Measurements from ENCODE around the gene VWA1. TPM values are rescaled to one million over a fixed set of nuclear protein-coding genes. Genes with fewer than 3 reads are reported as not detected.
"Not testable (repeated sequence)": the region's sequence is repeated elsewhere in the genome, so short reads cannot be mapped to it uniquely, and the experiment has no call there.

Gene VWA1
- polyA plus RNA-seq, 2 of the 4 experiments (the other 2 are of a cell fraction): 4.0 to 5.3 TPM

DNA sequence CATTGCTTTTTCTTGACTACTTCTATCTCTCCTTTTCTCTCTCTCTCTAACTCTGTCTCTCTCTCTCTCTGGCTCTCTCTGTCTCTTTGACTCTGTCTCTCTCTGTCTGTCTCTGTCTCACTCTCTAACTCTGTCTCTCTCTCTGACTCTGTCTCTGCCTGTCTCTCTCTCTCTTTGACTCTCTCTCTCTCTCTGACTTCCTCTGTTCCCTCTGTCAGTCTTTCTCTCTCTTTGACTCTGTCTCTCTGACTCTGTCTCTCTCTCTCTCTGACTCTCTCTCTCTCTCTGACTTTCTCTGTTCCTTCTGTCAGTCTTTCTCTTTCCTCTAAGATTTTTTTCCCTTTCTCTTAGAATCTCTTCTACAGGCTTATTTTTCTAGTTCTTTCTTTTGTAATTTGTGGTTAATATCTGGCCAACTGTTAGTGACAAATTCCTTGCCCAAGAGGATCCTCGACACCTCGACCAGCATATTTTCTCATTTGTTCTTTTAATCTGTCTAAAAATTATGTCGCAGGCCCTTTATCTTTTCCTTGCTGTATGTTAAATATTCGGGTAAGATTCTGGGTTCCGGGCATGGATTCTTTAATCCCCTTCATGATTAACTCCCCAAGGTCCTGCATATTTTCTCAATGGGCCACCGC lies 13.7 kb downstream of the VWA1 start, which contains the start of gene ATAD3C:
ATAD3C (plus strand) TSS at position 591 of the 641 bp plus-strand sequence. CDS start 995 bp downstream, outside the sequence.
- ChIA-PET CTCF (no interaction called here), POLR2A (no interaction called here)
- WGBS (ENCODE audit: missing lambda C conversion rate): no CpG with 5 or more reads among the region's 6 CpGs
- ATAC-seq (no peak), DNase-seq (ENCODE audit: low read depth in 1 of 2, low spot score in 1 of 2) (no peak), FAIRE-seq (no peak)
- H3K27ac ChIP-seq: no peak within 1 kb of the TSS
- H3K4me2 ChIP-seq: no peak within 1 kb of the TSS
- no peaks in the 10 kb centered on the region for H3K4me1 ChIP-seq
- H3K9me3 ChIP-seq: no peaks in the 10 kb centered on the region
- H3K4me3 ChIP-seq: no peak within 1 kb of the TSS
- no peak for TF ChIP-seq PHF8 (IDR thresholded peaks at IDR 0.05; ENCODE audit: borderline replicate concordance, low read depth)

DNA sequence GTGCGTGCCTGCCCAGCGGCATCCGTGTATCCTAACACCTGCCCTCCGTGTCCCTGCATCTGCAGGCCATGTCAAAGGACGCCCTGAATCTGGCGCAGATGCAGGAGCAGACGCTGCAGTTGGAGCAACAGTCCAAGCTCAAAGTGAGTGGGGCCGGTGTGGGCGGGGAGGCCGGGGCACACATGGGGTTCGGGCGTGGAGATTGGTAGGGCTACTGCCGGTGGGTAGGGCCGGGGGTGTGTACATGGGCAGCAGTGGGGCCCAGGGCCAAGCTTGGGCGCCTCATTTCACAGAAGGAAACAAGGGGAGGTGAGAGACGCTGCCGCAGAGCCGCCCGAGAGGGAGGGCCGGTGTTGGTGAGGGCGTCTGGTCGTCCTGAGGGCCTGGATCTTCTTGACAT lies 15.1 kb downstream of the VWA1 start:
- CTCF ChIA-PET; H3K4me3 ChIP-seq; FAIRE-seq; H3K9me3 ChIP-seq; H3K27ac ChIP-seq; H3K4me1 ChIP-seq; H3K4me2 ChIP-seq; POLR2A ChIA-PET; ATAC-seq; DNase-seq (ENCODE audit: low read depth in 1 of 2, low spot score in 1 of 2): not testable (repeated sequence)
- no CpG with 5 or more reads among the region's 22 CpGs for WGBS (ENCODE audit: missing lambda C conversion rate)

DNA sequence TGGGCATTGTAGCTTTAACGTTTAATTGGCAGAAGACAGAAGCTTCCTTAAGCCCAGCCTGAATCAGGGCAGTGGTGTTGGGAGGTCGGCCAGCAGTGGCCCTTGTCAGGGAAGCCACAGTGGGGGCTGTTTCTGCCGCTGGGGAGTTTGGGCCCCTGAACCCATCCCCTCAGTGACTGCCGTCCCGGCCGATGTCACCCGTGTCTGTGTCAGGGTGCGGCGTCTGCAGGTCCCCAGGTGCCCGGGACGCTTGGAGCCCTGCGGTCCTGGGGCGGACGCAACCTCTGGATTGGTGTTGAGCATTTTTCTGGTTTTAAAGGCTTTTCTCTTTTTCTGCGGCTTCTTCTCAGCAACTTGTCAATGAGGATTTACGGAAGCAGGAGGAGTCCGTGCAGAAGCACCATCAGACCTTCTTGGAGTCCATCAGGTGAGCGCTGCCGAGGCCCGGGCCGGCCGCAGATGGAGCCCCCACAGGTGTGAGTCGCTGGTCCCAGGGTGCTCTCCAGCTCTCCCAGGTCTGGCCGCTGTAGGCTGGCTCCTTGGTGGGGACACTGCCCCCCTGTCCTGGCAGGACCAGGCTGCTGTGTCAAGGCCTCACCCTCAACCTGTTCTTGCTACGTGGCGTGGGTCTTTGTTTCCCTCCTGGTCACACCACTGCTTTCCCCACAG lies 16.3 kb downstream of the VWA1 start:
- no CpG with 5 or more reads among the region's 26 CpGs for WGBS (ENCODE audit: missing lambda C conversion rate)
- Histone ChIP-seq H3K4me1 (no peaks in the 10 kb centered on the region), H3K4me2 (no peak overlapping the region), H3K9me3 (no peaks in the 10 kb centered on the region), H3K4me3 (no peak overlapping the region), H3K27ac (no peak overlapping the region)
- FAIRE-seq: no peak
- ATAC-seq: no peak
- POLR2A ChIA-PET: no interaction called here
- CTCF ChIA-PET: no interaction called here
- DNase-seq (ENCODE audit: low read depth in 1 of 2, low spot score in 1 of 2): no peak
- no peak for TF ChIP-seq EHF (CRISPR knock-in tag; IDR thresholded peaks at IDR 0.05)
- no peak for TF ChIP-seq RFX5 (IDR thresholded peaks at IDR 0.05)
- TF ChIP-seq GATA3 (IDR thresholded peaks at IDR 0.05; ENCODE audit: borderline replicate concordance): no peak
- TF ChIP-seq TP53 (CRISPR knock-in tag; IDR thresholded peaks at IDR 0.05): no peak
- no peak for TF ChIP-seq JUN (IDR thresholded peaks at IDR 0.05)
- TF ChIP-seq ZFP36 (IDR thresholded peaks at IDR 0.05; ENCODE audit: borderline replicate concordance, partially characterized antibody): no peak

DNA sequence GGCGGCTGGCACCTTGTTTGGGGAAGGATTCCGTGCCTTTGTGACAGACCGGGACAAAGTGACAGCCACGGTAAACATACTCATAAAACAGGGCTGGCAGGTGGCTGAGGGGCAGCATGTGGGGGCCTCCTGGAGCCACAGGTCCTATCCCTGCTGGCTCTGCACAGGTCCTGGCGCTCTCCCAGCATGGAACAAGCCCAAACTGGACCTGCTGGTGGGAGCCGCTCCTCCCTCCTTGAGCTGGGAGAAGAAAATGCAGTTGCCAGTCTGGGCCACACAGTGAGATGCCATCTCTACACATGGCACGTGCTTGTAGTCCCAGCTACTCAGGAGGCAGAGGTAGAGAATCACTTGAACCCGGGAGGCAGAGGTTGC lies 16.9 kb downstream of the VWA1 start:
- POLR2A ChIA-PET; H3K4me2 ChIP-seq; CTCF ChIA-PET; H3K27ac ChIP-seq; ATAC-seq; H3K4me1 ChIP-seq; H3K4me3 ChIP-seq; FAIRE-seq; H3K9me3 ChIP-seq; DNase-seq (ENCODE audit: low read depth in 1 of 2, low spot score in 1 of 2): not testable (repeated sequence)
- WGBS (ENCODE audit: missing lambda C conversion rate): no CpG with 5 or more reads among the region's 8 CpGs

DNA sequence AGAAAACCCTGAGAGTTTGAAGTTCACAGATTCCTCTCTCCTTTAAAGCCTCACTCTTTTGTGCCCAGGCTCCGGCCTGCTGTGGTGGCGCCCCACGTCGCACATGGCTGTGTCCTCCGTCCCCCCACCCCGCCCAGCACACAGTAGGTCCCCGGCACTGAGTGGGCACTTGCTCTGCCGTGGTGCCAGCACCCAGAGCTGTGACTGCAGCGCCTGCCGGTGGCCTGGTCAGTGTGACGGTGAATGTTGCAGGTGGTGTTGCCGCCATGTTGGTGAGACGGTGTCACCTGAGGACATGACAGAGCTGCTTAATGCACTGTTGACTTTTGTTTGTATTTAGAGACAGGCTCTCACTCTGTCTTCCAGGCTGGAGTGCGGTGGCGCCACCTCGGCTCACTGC lies 17.4 kb downstream of the VWA1 start:
- Histone ChIP-seq H3K27ac (no peak overlapping the region), H3K4me2 (no peak overlapping the region), H3K4me1 (no peaks in the 10 kb centered on the region), H3K9me3 (no peaks in the 10 kb centered on the region), H3K4me3 (no peak overlapping the region)
- ChIA-PET CTCF (no interaction called here), POLR2A (no interaction called here)
- no peak for ATAC-seq
- WGBS (ENCODE audit: missing lambda C conversion rate): no CpG with 5 or more reads among the region's 16 CpGs
- FAIRE-seq: no peak
- no peak for DNase-seq (ENCODE audit: low read depth in 1 of 2, low spot score in 1 of 2)
- TF ChIP-seq HOXA7 (CRISPR knock-in tag; IDR thresholded peaks at IDR 0.05): no peak
- TF ChIP-seq POLR2AphosphoS2 (conservative IDR thresholded peaks at IDR 0.05; ENCODE audit: low read length): no peak
- no peak for TF ChIP-seq CBX2 (IDR thresholded peaks at IDR 0.05; ENCODE audit: borderline replicate concordance, low read depth)
- TF ChIP-seq, protein P1, sequence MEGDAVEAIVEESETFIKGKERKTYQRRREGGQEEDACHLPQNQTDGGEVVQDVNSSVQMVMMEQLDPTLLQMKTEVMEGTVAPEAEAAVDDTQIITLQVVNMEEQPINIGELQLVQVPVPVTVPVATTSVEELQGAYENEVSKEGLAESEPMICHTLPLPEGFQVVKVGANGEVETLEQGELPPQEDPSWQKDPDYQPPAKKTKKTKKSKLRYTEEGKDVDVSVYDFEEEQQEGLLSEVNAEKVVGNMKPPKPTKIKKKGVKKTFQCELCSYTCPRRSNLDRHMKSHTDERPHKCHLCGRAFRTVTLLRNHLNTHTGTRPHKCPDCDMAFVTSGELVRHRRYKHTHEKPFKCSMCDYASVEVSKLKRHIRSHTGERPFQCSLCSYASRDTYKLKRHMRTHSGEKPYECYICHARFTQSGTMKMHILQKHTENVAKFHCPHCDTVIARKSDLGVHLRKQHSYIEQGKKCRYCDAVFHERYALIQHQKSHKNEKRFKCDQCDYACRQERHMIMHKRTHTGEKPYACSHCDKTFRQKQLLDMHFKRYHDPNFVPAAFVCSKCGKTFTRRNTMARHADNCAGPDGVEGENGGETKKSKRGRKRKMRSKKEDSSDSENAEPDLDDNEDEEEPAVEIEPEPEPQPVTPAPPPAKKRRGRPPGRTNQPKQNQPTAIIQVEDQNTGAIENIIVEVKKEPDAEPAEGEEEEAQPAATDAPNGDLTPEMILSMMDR (IDR thresholded peaks at IDR 0.05): no peak
- no peak for TF ChIP-seq FOSB (CRISPR knock-in tag; IDR thresholded peaks at IDR 0.05)
- TF ChIP-seq SREBF2 (IDR thresholded peaks at IDR 0.05): no peak
- TF ChIP-seq, protein P2, sequence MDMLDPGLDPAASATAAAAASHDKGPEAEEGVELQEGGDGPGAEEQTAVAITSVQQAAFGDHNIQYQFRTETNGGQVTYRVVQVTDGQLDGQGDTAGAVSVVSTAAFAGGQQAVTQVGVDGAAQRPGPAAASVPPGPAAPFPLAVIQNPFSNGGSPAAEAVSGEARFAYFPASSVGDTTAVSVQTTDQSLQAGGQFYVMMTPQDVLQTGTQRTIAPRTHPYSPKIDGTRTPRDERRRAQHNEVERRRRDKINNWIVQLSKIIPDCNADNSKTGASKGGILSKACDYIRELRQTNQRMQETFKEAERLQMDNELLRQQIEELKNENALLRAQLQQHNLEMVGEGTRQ (IDR thresholded peaks at IDR 0.05): no peak
- no peak for TF ChIP-seq FOXS1 (CRISPR knock-in tag; IDR thresholded peaks at IDR 0.05)
- no peak for TF ChIP-seq HEYL (CRISPR knock-in tag; IDR thresholded peaks at IDR 0.05)
- no peak for TF ChIP-seq GATA3 (IDR thresholded peaks at IDR 0.05; ENCODE audit: borderline replicate concordance)
- TF ChIP-seq, protein P3, sequence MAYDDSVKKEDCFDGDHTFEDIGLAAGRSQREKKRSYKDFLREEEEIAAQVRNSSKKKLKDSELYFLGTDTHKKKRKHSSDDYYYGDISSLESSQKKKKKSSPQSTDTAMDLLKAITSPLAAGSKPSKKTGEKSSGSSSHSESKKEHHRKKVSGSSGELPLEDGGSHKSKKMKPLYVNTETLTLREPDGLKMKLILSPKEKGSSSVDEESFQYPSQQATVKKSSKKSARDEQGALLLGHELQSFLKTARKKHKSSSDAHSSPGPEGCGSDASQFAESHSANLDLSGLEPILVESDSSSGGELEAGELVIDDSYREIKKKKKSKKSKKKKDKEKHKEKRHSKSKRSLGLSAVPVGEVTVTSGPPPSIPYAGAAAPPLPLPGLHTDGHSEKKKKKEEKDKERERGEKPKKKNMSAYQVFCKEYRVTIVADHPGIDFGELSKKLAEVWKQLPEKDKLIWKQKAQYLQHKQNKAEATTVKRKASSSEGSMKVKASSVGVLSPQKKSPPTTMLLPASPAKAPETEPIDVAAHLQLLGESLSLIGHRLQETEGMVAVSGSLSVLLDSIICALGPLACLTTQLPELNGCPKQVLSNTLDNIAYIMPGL (CRISPR knock-in tag; IDR thresholded peaks at IDR 0.05; ENCODE audit: borderline replicate concordance): no peak

DNA sequence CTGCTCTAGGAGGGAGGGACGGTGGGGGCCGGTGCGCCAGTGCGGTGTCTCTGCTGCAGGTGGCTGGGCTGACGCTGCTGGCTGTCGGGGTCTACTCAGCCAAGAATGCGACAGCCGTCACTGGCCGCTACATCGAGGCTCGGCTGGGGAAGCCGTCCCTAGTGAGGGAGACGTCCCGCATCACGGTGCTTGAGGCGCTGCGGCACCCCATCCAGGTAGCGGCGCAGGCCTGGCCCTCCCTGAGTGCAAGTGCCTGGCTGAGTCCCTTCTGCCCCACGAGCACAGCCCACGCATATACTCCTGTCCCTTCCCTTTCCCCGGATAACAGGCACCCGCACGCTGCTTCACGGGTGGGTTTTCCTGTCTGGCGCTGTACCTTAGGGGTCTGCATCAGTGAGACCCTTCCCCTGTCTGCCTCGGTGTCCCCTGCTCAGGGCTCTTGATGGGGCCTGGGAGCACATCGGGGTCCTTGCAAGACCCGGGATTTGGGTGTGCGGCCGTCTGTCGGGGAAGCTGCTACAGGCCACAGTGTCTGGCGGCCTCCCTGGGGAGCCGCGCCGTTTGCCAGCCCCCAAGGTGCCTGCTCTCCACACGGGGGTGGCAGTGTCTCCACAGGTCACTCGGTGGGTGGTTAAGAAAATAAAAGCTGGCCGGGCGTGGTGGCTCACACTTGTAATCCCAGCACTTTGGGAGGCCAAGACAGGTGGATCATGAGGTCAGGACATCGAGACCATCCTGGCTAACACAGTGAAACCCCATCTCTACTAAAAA lies 19.0 kb downstream of the VWA1 start:
- FAIRE-seq; ATAC-seq; H3K4me2 ChIP-seq; POLR2A ChIA-PET; CTCF ChIA-PET; H3K9me3 ChIP-seq; H3K27ac ChIP-seq; H3K4me1 ChIP-seq; DNase-seq (ENCODE audit: low read depth in 1 of 2, low spot score in 1 of 2); H3K4me3 ChIP-seq: not testable (repeated sequence)
- WGBS (ENCODE audit: missing lambda C conversion rate): no CpG with 5 or more reads among the region's 41 CpGs
